GM12892 (cell line): ENCODE measurements around the gene DHX9.

Source experiments
- POLR2A ChIP-seq: IDR thresholded peaks from 2 replicates; pipeline ENCODE4 v1.6.1; 2011; ENCODE audit warnings: low read depth, low read length, control low read depth
- POLR2AphosphoS5 ChIP-seq: IDR thresholded peaks from 2 replicates; pipeline ENCODE4 v1.6.1; 2011; ENCODE audit warnings: low read depth, low read length, control low read depth
- TAF1 ChIP-seq: IDR thresholded peaks from 2 replicates; pipeline ENCODE4 v1.6.1; 2011; ENCODE audit warnings: low read depth, mild to moderate bottlenecking, control low read depth, low read length, borderline replicate concordance

- no peak for TF ChIP-seq POLR2AphosphoS5
- TF ChIP-seq POLR2A = no peak
- no peak for TF ChIP-seq TAF1
These were observed 21.3 kb upstream of the DHX9 start for GRCh38 chr1:182817802-182818201.
